ENCODE data around the gene C1orf167. TPM values are rescaled to one million over a fixed set of nuclear protein-coding genes. Genes with fewer than 3 reads are reported as not detected.

The C1orf167 gene
- total RNA-seq, 4 donors from 2014 or later, result 0.21 to 0.82 TPM; not detected in 2

DNA sequence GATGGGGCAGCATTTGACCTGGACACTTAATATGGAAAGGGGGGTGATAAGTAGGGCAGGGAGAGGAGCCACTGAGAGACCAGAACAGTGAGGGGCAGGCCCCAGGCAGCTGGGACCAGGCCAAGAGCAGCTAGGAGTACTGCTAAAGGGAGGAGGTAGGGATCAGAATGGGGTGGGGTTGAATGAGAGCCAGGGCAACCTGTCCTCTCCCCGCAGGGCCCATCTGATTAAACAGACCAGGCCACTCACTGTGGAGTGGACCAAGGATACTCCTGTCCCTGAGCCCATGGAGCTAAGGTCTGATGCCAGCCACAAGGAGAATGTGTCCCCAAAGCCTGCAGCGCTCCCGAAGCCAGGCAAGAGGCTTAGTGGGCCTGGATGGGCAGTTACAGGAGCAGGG lies 2.1 kb downstream of the C1orf167 start:
- Histone ChIP-seq H3K4me1 (no peaks in the 10 kb centered on the region), H3K27ac (no peak overlapping the region), H3K27me3 (peaks cover 0 to 4% of the 10 kb centered on the region in 2 donors), H3K36me3 (no peaks in the 10 kb centered on the region), H3K9me3 (no peaks in the 10 kb centered on the region), H3K4me3 (no peak overlapping the region)
- DNase-seq, result no peak
- TF ChIP-seq CTCF (IDR thresholded peaks at IDR 0.05) (no peak), POLR2A (IDR thresholded peaks at IDR 0.05) (no peak)
- intact Hi-C loops (cut with DNase I; ENCODE audit: low total_unique reads), result no loop called here

GRCh38 chr1:11764519-11764918 lies 2.5 kb downstream of the C1orf167 start:
- intact Hi-C loops (cut with DNase I; ENCODE audit: low total_unique reads), result no loop called here
- Histone ChIP-seq H3K27me3 (peaks cover 0 to 4% of the 10 kb centered on the region in 2 donors), H3K4me3 (no peak overlapping the region), H3K9me3 (no peaks in the 10 kb centered on the region), H3K27ac (no peak overlapping the region), H3K4me1 (no peaks in the 10 kb centered on the region), H3K36me3 (no peaks in the 10 kb centered on the region)
- TF ChIP-seq CTCF (IDR thresholded peaks at IDR 0.05), result no peak
- TF ChIP-seq POLR2A (IDR thresholded peaks at IDR 0.05), result no peak
- DNase-seq, result no peak

- H3K9me3 ChIP-seq, result no peaks in the 10 kb centered on the region
- H3K4me3 ChIP-seq, result no peak overlapping the region
- no peak overlapping the region for H3K27ac ChIP-seq
- no peak for DNase-seq
- no peaks in the 10 kb centered on the region for H3K36me3 ChIP-seq
- no peaks in the 10 kb centered on the region for H3K4me1 ChIP-seq
- intact Hi-C loops (cut with DNase I; ENCODE audit: low total_unique reads), result no loop called here
- H3K27me3 ChIP-seq, result peaks cover 0 to 4% of the 10 kb centered on the region in 2 donors
- no peak for TF ChIP-seq CTCF (IDR thresholded peaks at IDR 0.05)
- TF ChIP-seq POLR2A (IDR thresholded peaks at IDR 0.05), result no peak
Observed at GRCh38 chr1:11765661-11766428, 3.9 kb downstream of the C1orf167 start.

GRCh38 chr1:11766429-11766776 lies 4.4 kb downstream of the C1orf167 start:
- intact Hi-C loops (cut with DNase I; ENCODE audit: low total_unique reads), result no loop called here
- TF ChIP-seq CTCF (IDR thresholded peaks at IDR 0.05) (no peak), POLR2A (IDR thresholded peaks at IDR 0.05) (no peak)
- Histone ChIP-seq H3K36me3 (no peaks in the 10 kb centered on the region), H3K4me1 (no peaks in the 10 kb centered on the region), H3K4me3 (no peak overlapping the region), H3K27ac (no peak overlapping the region), H3K27me3 (peaks cover 0 to 4% of the 10 kb centered on the region in 2 donors), H3K9me3 (no peaks in the 10 kb centered on the region)
- no peak for DNase-seq

DNA sequence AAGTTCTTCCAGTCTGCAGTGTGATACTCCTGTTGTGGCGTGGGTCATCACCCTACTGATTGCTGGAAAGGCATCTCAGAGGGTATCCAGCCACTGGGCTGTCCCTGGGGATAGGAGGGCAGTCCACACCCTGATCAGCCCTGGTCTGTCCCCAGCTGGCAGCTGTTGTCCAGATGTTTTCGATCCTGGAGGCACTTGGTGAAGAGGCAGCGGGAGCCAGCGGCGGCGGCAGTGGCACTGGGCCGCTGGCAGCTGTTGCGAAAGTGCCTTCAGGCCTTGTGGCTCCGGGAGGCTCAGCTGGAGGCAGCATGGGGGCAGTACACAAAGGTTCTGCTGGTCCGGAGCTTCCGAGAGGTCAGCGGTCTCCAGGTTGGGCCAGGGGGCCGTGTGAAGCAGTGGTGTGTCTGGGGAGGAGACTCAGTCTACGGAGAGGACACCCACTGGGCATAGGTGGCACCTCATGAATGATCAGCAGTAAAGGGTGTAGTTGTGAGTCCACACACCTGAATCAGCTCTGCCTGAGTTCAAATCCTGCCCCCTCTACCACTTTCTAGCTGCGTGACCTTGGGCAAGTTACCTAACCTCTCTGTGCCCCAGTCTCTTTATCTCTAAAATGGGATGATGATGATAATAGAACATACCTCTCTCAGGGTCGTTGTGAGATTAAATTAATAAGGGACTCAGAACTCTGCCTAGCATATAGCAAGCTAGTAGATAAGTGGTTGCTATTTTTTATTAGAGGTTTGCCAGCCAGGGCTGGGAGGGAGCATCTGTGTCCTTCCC lies 6.1 kb downstream of the C1orf167 start:
- Histone ChIP-seq H3K27ac (no peak overlapping the region), H3K4me3 (no peak overlapping the region), H3K9me3 (no peaks in the 10 kb centered on the region), H3K36me3 (no peaks in the 10 kb centered on the region), H3K27me3 (no peaks in the 10 kb centered on the region), H3K4me1 (no peaks in the 10 kb centered on the region)
- DNase-seq, result no peak
- TF ChIP-seq POLR2A (IDR thresholded peaks at IDR 0.05), result no peak
- TF ChIP-seq CTCF (IDR thresholded peaks at IDR 0.05), result no peak
- intact Hi-C loops (cut with DNase I; ENCODE audit: low total_unique reads), result no loop called here

Measured in uterus (tissue), 4 donors.